Smooth muscle cell (in vitro differentiated cells): ENCODE measurements around the gene SNED1. TPM values are rescaled to one million over a fixed set of nuclear protein-coding genes. Genes with fewer than 3 reads are reported as not detected.
A peak's percentile ranks its signal among the peaks of the same experiment; 100 is the strongest.
"Not testable (repeated sequence)": the region's sequence is repeated elsewhere in the genome, so short reads cannot be mapped to it uniquely, and the experiment has no call there.

Experiments
- DNase-seq: peaks from one replicate; lab custom pipeline; 2025; ENCODE audit not compliant: unreplicated experiment; lab: John Stamatoyannopoulos, UW
- H2AFZ ChIP-seq: fragments of 200-600 bp; sonication (generic); 2 replicates; pipeline ENCODE4 v1.6.0; 2016; ENCODE audit warnings: antibody characterized with exemption, low read depth, mild to moderate bottlenecking
- H3F3A ChIP-seq: fragments of 200-600 bp; sonication (generic); 2 replicates; pipeline ENCODE4 v1.6.0; 2017; ENCODE audit warnings: antibody characterized with exemption, low read depth
- H3K27ac ChIP-seq: fragments of 200-600 bp; sonication (generic); 2 replicates; pipeline ENCODE4 v1.5.1; 2016; ENCODE audit warnings: low read depth, mild to moderate bottlenecking
- H3K27me3 ChIP-seq: fragments of 200-600 bp; sonication (generic); 2 replicates; pipeline ENCODE4 v1.6.1; 2016; ENCODE audit warnings: low read depth, mild to moderate bottlenecking
- H3K36me3 ChIP-seq: fragments of 200-600 bp; sonication (generic); 2 replicates; pipeline ENCODE4 v1.5.1; 2016; ENCODE audit warnings: low read depth
- H3K4me1 ChIP-seq: fragments of 200-600 bp; sonication (generic); 2 replicates; pipeline ENCODE4 v1.5.1; 2016; ENCODE audit warnings: low read depth
- H3K4me2 ChIP-seq: fragments of 200-600 bp; sonication (generic); 2 replicates; pipeline ENCODE4 v1.6.0; 2016; ENCODE audit warnings: mild to moderate bottlenecking
- H3K4me3 ChIP-seq: fragments of 200-600 bp; sonication (generic); 2 replicates; pipeline ENCODE4 v1.5.1; 2016; ENCODE audit warnings: mild to moderate bottlenecking
- H3K79me2 ChIP-seq: fragments of 200-600 bp; sonication (generic); 2 replicates; pipeline ENCODE4 v1.6.0; 2016; ENCODE audit warnings: low read depth, mild to moderate bottlenecking
- H3K9ac ChIP-seq: fragments of 200-600 bp; sonication (generic); 2 replicates; pipeline ENCODE4 v1.6.0; 2016; ENCODE audit warnings: low read depth
- H3K9me3 ChIP-seq: fragments of 200-600 bp; sonication (generic); replicated peaks from 2 replicates; pipeline ENCODE4 v1.5.1; 2016; ENCODE audit warnings: low read depth
- H4K20me1 ChIP-seq: fragments of 200-600 bp; sonication (generic); 2 replicates; pipeline ENCODE4 v1.6.0; 2016; ENCODE audit warnings: low read depth
- WGBS: methylation state at CpG from one replicate; pipeline ENCODE4 v1.1.7; 2016; ENCODE audit warnings: low lambda C conversion rate; 5-methylcytosine and 5-hydroxymethylcytosine counted together
- polyA plus RNA-seq: library from polyadenylated mRNA; unstranded; fragments of >200 nt; fragmentation: Nextera tagmentation; extraction: Ambion mirVana; gene quantifications from 2 replicates; pipeline ENCODE4 v1.2.1, GENCODE V29; 2016
- total RNA-seq: library from RNA; depleted of rRNA; stranded (reverse); fragments of >200 nt; gene quantifications from 2 replicates; pipeline ENCODE4 v1.2.3, GENCODE V29; 2014
- TF ChIP-seq, protein P1 (sequence below): fragments of 200-600 bp; sonication (generic); IDR thresholded peaks from 2 replicates; pipeline ENCODE4 v1.5.1; 2017; ENCODE audit warnings: borderline replicate concordance, mild to moderate bottlenecking, antibody characterized with exemption; ENCODE audit not compliant: insufficient read depth, poor library complexity, severe bottlenecking

SNED1 gene
- total and polyA plus RNA-seq, 2 experiments from 2014 or later, result 0.36 to 3.0 TPM

- peak overlapping the region; percentile 83 for H3K9ac ChIP-seq
- WGBS, result 64% methylated on average over 5 of the region's 5 CpGs
Observed at GRCh38 chr2:241103176-241103595, 104.8 kb downstream of the SNED1 start.

DNA sequence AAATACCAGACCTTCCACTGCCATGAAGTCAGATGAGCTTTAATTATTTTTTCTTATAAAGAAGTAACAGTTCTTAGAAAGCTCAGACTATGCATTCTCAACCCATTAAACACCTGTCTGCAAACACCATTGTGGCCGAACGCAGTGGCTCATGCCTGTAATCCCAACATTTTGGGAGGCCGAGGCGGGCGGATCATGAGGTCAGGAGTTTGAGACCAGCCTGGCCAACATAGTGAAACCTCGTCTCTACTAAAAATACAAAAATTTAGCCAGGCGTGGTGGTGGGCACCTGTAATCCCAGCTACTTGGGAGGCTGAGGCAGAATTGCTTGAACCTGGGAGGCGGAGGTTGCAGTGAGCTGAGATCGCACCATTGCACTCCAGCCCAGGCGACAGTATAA is 106.2 kb downstream of the SNED1 start:
- H3K4me3 ChIP-seq, H3K4me2 ChIP-seq, H3K9ac ChIP-seq, H3K27me3 ChIP-seq, H3K36me3 ChIP-seq, H3K27ac ChIP-seq, H3K9me3 ChIP-seq, DNase-seq, H3F3A ChIP-seq, H2AFZ ChIP-seq, H3K4me1 ChIP-seq, H4K20me1 ChIP-seq: not testable (repeated sequence)
- 97% methylated on average over 10 of the region's 10 CpGs for WGBS
- peaks cover 28% of the 10 kb centered on the region for H3K79me2 ChIP-seq

More at GRCh38 chr2:241103176-241103595, 104.8 kb downstream of the SNED1 start:
- TF ChIP-seq, protein P1, sequence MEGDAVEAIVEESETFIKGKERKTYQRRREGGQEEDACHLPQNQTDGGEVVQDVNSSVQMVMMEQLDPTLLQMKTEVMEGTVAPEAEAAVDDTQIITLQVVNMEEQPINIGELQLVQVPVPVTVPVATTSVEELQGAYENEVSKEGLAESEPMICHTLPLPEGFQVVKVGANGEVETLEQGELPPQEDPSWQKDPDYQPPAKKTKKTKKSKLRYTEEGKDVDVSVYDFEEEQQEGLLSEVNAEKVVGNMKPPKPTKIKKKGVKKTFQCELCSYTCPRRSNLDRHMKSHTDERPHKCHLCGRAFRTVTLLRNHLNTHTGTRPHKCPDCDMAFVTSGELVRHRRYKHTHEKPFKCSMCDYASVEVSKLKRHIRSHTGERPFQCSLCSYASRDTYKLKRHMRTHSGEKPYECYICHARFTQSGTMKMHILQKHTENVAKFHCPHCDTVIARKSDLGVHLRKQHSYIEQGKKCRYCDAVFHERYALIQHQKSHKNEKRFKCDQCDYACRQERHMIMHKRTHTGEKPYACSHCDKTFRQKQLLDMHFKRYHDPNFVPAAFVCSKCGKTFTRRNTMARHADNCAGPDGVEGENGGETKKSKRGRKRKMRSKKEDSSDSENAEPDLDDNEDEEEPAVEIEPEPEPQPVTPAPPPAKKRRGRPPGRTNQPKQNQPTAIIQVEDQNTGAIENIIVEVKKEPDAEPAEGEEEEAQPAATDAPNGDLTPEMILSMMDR, result no peak
- peaks cover 6% of the 10 kb centered on the region for H3K4me1 ChIP-seq
- H3F3A ChIP-seq, result no peaks in the 10 kb centered on the region
- H3K27ac ChIP-seq, result peak overlapping the region; percentile 53
- peaks cover 28% of the 10 kb centered on the region for H3K79me2 ChIP-seq
- H3K36me3 ChIP-seq, result no peaks in the 10 kb centered on the region
- H3K9me3 ChIP-seq, result no peaks in the 10 kb centered on the region
- peak overlapping the region; percentile 97 for H2AFZ ChIP-seq
- H3K27me3 ChIP-seq, result no peaks in the 10 kb centered on the region
- H4K20me1 ChIP-seq, result peaks cover 6% of the 10 kb centered on the region
- no peak for DNase-seq
- H3K4me2 ChIP-seq, result peak overlapping the region; percentile 87
- peak overlapping the region; percentile 79 for H3K4me3 ChIP-seq

GRCh38 chr2:241105641-241106040 is 107.2 kb downstream of the SNED1 start:
- Histone ChIP-seq H3K4me2 (no peak overlapping the region), H3K27me3 (no peaks in the 10 kb centered on the region), H3K79me2 (peaks cover 18% of the 10 kb centered on the region), H2AFZ (no peak overlapping the region), H3K36me3 (no peaks in the 10 kb centered on the region), H3K9me3 (no peaks in the 10 kb centered on the region), H3K4me1 (peaks cover 6% of the 10 kb centered on the region), H3K27ac (no peak overlapping the region), H3K9ac (no peak overlapping the region), H3F3A (no peaks in the 10 kb centered on the region), H3K4me3 (no peak overlapping the region), H4K20me1 (no peaks in the 10 kb centered on the region)
- TF ChIP-seq, protein P1, result no peak
- no peak for DNase-seq
- 81% methylated on average over 3 of the region's 3 CpGs for WGBS

DNA sequence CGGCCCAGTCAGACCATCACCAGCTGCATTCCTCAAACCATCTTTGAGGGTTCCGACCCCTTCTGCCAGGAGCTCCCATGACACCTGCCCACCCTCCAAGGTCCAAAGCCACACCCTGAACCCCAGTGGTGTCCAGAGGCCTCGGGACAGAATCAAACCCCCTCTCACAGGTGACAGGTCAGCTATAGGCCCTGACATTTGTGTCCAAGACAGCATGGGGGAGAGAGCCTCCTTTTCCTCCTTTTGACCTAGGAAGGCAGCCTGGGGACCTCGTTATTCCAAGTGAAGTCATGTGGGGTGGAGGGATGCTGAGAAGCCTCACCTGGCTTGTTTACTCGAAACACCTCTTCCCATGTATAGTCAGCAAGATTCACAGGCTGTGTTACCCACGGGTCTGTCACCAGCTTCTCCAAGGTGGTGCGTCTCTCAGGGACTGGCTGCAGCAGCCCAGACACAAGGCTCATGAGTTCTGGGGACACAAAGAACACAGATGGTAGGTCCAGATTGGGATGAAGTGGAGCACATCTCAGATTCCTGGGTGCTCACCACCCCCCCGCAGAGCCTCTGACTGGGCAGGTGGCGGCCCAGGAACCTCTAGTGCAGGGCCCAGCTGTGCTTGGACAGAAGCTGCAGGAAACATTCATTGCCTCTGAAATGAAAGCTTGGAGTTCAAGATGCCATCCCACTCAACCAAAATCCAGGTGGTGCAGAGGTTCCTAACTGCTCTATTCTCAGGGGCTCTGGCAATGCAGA is 108.8 kb downstream of the SNED1 start:
- H3K9ac ChIP-seq, result no peak overlapping the region

More for the DNA sequence above, 108.8 kb downstream of the SNED1 start:
- H3K36me3 ChIP-seq, result no peaks in the 10 kb centered on the region
- TF ChIP-seq, protein P1, result no peak
- no peaks in the 10 kb centered on the region for H3K9me3 ChIP-seq
- no peak overlapping the region for H3K27ac ChIP-seq
- H2AFZ ChIP-seq, result no peak overlapping the region
- no peak overlapping the region for H3K4me2 ChIP-seq
- peaks cover 6% of the 10 kb centered on the region for H3K4me1 ChIP-seq
- peaks cover 7% of the 10 kb centered on the region for H3K79me2 ChIP-seq
- no peaks in the 10 kb centered on the region for H3F3A ChIP-seq
- DNase-seq, result no peak
- H3K4me3 ChIP-seq, result no peak overlapping the region
- H4K20me1 ChIP-seq, result no peaks in the 10 kb centered on the region
- H3K27me3 ChIP-seq, result no peaks in the 10 kb centered on the region
- WGBS, result 97% methylated on average over 9 of the region's 9 CpGs
